CD4-positive, alpha-beta T cell (primary cell): Measurements from ENCODE around the gene RARG. TPM values are rescaled to one million over a fixed set of nuclear protein-coding genes. Genes with fewer than 3 reads are reported as not detected.

ENCODE experiments used
- ATAC-seq: fragments of 200-7000 bp; cut with Tn5 transposase; one replicate; pipeline ENCODE4 v1.10.0; 2022; ENCODE audit warnings: mild to moderate bottlenecking; ENCODE audit not compliant: poor library complexity
- CTCF ChIA-PET: fragments of 350-600 bp; sonication (Branson Sonifier 250); formaldehyde crosslinking; loops from one replicate; lab custom pipeline; 2021; ENCODE audit warnings: antibody characterized with exemption, inconsistent platforms; lab: Charles Lee
- POLR2A ChIA-PET: fragments of 350-600 bp; sonication (Branson Sonifier 250); formaldehyde crosslinking; loops from one replicate; lab custom pipeline; 2021; ENCODE audit warnings: antibody characterized with exemption, inconsistent platforms; lab: Charles Lee
- DNase-seq, 14 experiments: peaks; one replicate each; pipeline ENCODE4 v3.0.0-alpha.2; 2013 to 2020; ENCODE audit warnings: mixed read lengths in 2 of 14
- H3K27ac ChIP-seq, 2 donors: one replicate each; pipeline versions ENCODE4 v1.5.1 to v1.7.0; 2013; ENCODE audit warnings: low read length in 2 of 2, low read depth in 1 of 2, mild to moderate bottlenecking in 1 of 2
- H3K27me3 ChIP-seq, 2 experiments: 1 replicate in 1 of 2; 2 replicates in 1 of 2; pipeline versions ENCODE4 v1.6.1 to v1.7.0; 2013; ENCODE audit warnings: low read length in 2 of 2, control low read depth in 1 of 2, mild to moderate bottlenecking in 1 of 2, moderate library complexity in 1 of 2; ENCODE audit not compliant: insufficient read depth in 2 of 2, control insufficient read depth in 1 of 2
- H3K36me3 ChIP-seq: one replicate; pipeline ENCODE4 v1.6.1; 2013; ENCODE audit warnings: low read length, control low read depth; ENCODE audit not compliant: insufficient read depth
- H3K4me1 ChIP-seq: one replicate; pipeline ENCODE4 v1.6.1; 2013; ENCODE audit warnings: low read length, control low read depth; ENCODE audit not compliant: insufficient read depth
- H3K4me3 ChIP-seq: one replicate; pipeline ENCODE4 v1.5.1; 2013; ENCODE audit warnings: mild to moderate bottlenecking, low read length, moderate library complexity
- H3K9me3 ChIP-seq, 2 experiments: 1 replicate in 1 of 2; 2 replicates in 1 of 2; pipeline versions ENCODE4 v1.6.1 to v1.7.0; 2013; ENCODE audit warnings: low read length in 2 of 2, mild to moderate bottlenecking in 2 of 2, control low read depth in 1 of 2, moderate library complexity in 1 of 2; ENCODE audit not compliant: control insufficient read depth in 1 of 2, insufficient read depth in 1 of 2
- H3K27ac Mint-ChIP-seq: one replicate; pipeline ENCODE4 v1.8.0; 2020; ENCODE audit warnings: mixed read lengths
- H3K27me3 Mint-ChIP-seq: one replicate; pipeline ENCODE4 v1.8.0; 2021; ENCODE audit warnings: mixed read lengths
- H3K36me3 Mint-ChIP-seq: one replicate; pipeline ENCODE4 v1.8.0; 2021; ENCODE audit warnings: low read depth, mixed read lengths
- H3K4me1 Mint-ChIP-seq: one replicate; pipeline ENCODE4 v1.8.0; 2021; ENCODE audit warnings: low read depth, mixed read lengths
- H3K4me3 Mint-ChIP-seq: one replicate; pipeline ENCODE4 v1.8.0; 2020; ENCODE audit warnings: mild to moderate bottlenecking, mixed read lengths
- H3K9me3 Mint-ChIP-seq: one replicate; pipeline ENCODE4 v1.8.0; 2020; ENCODE audit warnings: mixed read lengths
- CTCF ChIP-seq: fragments of 200-600 bp; IDR thresholded peaks from one replicate; pipeline ENCODE4 v1.8.0; 2022; ENCODE audit warnings: antibody characterized with exemption, mild to moderate bottlenecking
- intact Hi-C, 2 experiments: fragments of 100-400 bp; cut with DNase I in 1 of 2; cut with micrococcal nuclease in 1 of 2; formaldehyde crosslinking; loops; one replicate each; pipeline versions ENCODE4 v1.15.1 to v1.9.0; 2023 to 2025; cut with DNase I, micrococcal nuclease
- total RNA-seq, 174 experiments: library from RNA in 2 of 174; stranded (reverse) in 2 of 174; gene quantifications; one replicate each; pipeline ENCODE4 v1.2.3 and lab custom pipeline; 2021 to 2026

The RARG gene
- total RNA-seq, 2 experiments from 2014 or later = 14.0 to 15.8 TPM

GRCh38 chr12:53232646-53233461, 845 bp upstream of the RARG start:
- intact Hi-C loops = loop anchor here (1.0 to 2.0 kb wide), 2 partner anchors 11 to 20 kb away; no protein-coding TSS in a partner anchor
- ChIA-PET CTCF (interaction anchor here (1.1 to 2.3 kb wide), 2 partner anchors 18 to 19 kb away, joined by 5 to 8 read pairs; no protein-coding TSS in a partner anchor), POLR2A (interaction anchor here (0.6 to 3.4 kb wide), 3 partner anchors 9 to 242 kb away, joined by 3 to 21 read pairs (median 6); no protein-coding TSS in a partner anchor)
- no peak for TF ChIP-seq CTCF
- H3K36me3 Mint-ChIP-seq = no peaks in the 10 kb centered on the region
- H3K36me3 ChIP-seq = no peaks in the 10 kb centered on the region
- no peaks in the 10 kb centered on the region for H3K27me3 ChIP-seq
- H3K4me3 Mint-ChIP-seq = peak overlapping the region; percentile 91
- H3K27ac Mint-ChIP-seq = peak overlapping the region; percentile 81
- no peaks in the 10 kb centered on the region for H3K27me3 Mint-ChIP-seq
- peak overlapping the region; percentile 55 for H3K4me3 ChIP-seq
- DNase-seq = peak in 11 of 14 experiments; percentile 26 to 80 (median 49)
- H3K4me1 Mint-ChIP-seq = peaks cover 71% of the 10 kb centered on the region
- peaks cover 87% of the 10 kb centered on the region for H3K4me1 ChIP-seq
- no peaks in the 10 kb centered on the region for H3K9me3 Mint-ChIP-seq
- ATAC-seq = peak; percentile 25
- H3K9me3 ChIP-seq = no peaks in the 10 kb centered on the region
- H3K27ac ChIP-seq = peak overlapping the region; percentile 55 to 86

- Histone ChIP-seq H3K9me3 (no peaks in the 10 kb centered on the region), H3K4me3 (peak overlapping the region; percentile 55)
- no peak for TF ChIP-seq CTCF
Measured at GRCh38 chr12:53231671-53231920, 413 bp downstream of the RARG start.

DNA sequence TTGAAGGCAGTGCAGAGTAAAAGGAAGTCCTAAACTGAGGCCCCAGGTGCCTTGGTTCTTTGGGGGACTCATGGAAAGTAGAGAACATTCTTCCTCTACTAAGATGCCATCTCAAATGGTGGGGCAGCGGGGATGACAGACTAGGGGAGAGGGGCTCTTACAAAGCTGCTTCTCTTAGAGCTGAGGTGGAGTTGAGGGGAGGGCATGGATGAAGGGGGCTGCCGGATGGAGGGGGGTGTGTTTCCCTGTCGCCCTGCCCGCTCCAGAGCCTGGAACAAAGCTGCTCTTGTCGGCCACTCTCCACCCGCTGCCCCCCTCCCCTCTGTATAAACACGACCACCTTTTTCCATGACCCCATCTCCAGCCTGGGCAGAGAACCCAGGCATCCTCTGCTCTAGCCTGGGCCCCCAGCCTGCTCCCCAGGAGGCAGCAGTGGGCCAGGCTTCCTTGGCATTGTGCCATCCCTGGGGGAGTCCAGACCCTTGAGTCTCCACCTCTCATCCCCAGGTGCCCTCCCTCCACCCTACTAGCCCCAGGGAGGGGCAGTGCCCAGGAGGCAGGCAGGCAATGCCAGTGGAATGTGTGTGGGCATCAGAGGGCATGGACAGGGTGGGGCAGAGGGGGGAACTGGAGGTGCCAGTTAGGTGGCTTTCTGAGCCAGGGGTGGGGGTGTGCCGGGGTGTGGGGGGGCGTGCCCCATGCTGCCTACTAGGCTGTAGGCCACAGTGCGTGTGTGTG, 1.7 kb downstream of the RARG start:
- Mint-ChIP-seq H3K4me1 (peaks cover 67% of the 10 kb centered on the region), H3K4me3 (peak overlapping the region; percentile 85), H3K27ac (peak overlapping the region; percentile 62), H3K36me3 (no peaks in the 10 kb centered on the region), H3K27me3 (no peaks in the 10 kb centered on the region), H3K9me3 (no peaks in the 10 kb centered on the region)
- Histone ChIP-seq H3K36me3 (peaks cover 11% of the 10 kb centered on the region), H3K27me3 (no peaks in the 10 kb centered on the region), H3K27ac (peak overlapping the region; percentile 10 to 48), H3K9me3 (no peaks in the 10 kb centered on the region), H3K4me1 (peaks cover 87% of the 10 kb centered on the region), H3K4me3 (peak overlapping the region; percentile 7)
- DNase-seq (peak in 1 of 14 experiments; percentile 55), ATAC-seq (no peak)
- CTCF ChIA-PET = interaction anchor here (0.5 kb wide), 1 partner anchor 215 kb away, joined by 4 read pairs; no protein-coding TSS in a partner anchor
- TF ChIP-seq CTCF = no peak
- intact Hi-C loops = no loop called here
- POLR2A ChIA-PET = interaction anchor here (1.0 to 1.3 kb wide), 3 partner anchors 10 to 38 kb away, joined by 3 to 9 read pairs (median 4); partner anchors contain the start of genes ESPL1 and ITGB7

More at GRCh38 chr12:53231671-53231920, 413 bp downstream of the RARG start:
- DNase-seq (no peak), ATAC-seq (no peak)
- intact Hi-C loops = no loop called here
- no peak overlapping the region for H3K27ac Mint-ChIP-seq
- H3K4me1 ChIP-seq = peaks cover 92% of the 10 kb centered on the region
- H3K9me3 Mint-ChIP-seq = no peaks in the 10 kb centered on the region
- H3K27ac ChIP-seq = peak overlapping the region in 1 of 2 donors; percentile 32
- H3K4me3 Mint-ChIP-seq = peak overlapping the region; percentile 86
- ChIA-PET CTCF (interaction anchor here (2.3 kb wide), 1 partner anchor 18 kb away, joined by 8 read pairs; no protein-coding TSS in a partner anchor), POLR2A (interaction anchor here (0.9 to 3.4 kb wide), 2 partner anchors 9 to 11 kb away, joined by 3 to 21 read pairs; no protein-coding TSS in a partner anchor)
- peaks cover 71% of the 10 kb centered on the region for H3K4me1 Mint-ChIP-seq
- no peaks in the 10 kb centered on the region for H3K27me3 Mint-ChIP-seq
- no peaks in the 10 kb centered on the region for H3K27me3 ChIP-seq
- H3K36me3 ChIP-seq = peaks cover 10% of the 10 kb centered on the region
- H3K36me3 Mint-ChIP-seq = no peaks in the 10 kb centered on the region
